NCI-H2171 (cell line): ENCODE results near the gene RBM12.

Experiments used
- DNase-seq: peaks from one replicate; lab custom pipeline; 2025; lab: John Stamatoyannopoulos, UW

The RBM12 gene

DNA sequence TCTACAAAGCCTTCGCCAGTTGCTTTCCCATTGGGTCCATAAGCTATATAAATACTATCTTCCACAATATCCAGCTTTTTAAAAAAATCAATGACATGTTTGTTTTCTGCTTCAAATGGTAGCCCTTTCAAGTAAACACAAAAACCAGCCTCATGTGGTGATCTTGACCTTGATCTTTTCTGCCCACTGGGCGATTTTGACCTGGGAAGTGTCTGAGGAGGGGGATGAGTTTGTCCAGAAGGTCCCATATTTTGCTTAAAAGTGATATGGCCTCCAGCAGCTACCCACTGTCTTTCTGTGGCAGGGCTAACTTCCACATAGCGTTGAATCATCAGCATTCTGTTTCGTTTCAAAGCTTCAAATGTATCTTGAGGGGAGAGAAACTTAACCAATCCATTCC, 10.8 kb downstream of the RBM12 start:
- no peak for DNase-seq

GRCh38 chr20:35653430-35653734, 11.3 kb downstream of the RBM12 start:
- DNase-seq = no peak

DNA sequence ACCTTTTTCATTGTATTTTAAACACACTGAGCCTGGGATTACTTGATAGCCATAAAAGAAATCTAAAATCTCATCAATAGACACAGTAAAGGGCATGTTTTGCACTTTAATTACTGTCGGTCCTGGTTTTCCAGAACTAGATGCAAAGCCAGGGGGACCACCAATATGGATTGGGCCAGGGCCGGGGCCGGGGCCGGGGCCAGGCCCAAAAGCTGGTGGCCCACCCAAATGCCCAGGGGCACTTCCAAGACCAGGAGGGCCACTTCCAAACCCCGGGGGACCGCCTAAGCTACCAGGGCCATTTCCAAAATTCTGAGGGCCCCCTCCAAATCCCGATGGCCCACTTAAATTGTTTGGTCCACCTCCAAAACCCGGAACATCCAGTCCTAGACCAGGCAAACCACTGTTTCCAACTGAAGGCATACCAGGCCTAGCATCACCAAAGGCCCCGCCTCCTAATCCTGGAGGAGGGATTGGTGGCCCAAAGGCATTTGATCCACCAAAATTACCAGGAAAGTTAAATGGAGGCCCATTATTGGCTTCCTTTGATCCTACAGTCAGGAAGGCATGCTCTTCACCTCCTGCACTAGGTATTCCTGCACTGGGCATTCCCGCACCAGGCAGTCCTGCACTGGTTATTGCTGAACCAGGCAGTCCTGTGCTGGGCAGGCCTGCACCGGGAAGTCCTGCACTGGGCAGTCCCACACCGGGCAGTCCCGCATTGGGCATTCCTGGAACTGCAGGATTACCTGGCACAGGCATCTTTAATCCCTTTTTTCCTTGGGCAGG, 11.9 kb downstream of the RBM12 start:
- no peak for DNase-seq

DNA sequence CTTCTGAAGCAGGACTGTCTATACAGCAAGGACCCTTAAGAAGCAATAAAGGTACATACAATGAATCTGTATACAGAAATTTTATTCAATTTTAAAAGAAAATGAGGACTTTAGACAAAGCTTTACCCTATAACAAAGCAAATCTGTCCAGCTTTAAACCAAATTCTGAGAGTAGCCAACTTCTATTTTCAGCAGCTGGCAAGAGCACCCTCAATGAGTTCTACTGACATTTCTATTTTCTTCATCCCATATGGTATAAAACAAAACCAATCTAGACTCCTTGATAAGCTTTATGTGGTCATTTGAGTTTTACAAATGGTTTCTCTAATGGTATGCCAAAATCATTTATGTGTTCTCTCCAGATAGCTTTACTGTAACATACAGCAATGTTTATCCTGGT, 12.7 kb downstream of the RBM12 start:
- no peak for DNase-seq

GRCh38 chr20:35650632-35651031, 14.1 kb downstream of the RBM12 start:
- no peak for DNase-seq

DNA sequence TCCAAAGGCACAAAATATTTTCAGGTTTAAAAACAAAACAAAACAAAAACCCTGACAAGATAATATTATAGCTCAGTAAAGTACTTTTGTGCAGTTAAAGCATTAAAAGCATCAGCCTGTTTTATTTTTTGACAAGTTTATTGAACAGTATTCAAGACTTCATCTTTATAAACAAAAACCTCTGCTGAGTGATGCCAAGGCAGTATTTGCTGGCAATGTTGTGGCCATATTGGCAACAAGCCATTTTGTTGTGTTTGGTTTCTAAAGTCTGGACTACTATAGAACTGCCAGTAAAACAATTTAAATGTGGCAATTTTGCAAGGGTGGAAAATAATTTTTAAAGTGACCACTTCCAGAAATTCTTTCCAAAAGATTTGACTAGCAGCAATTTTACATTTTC, 15.9 kb downstream of the RBM12 start:
- DNase-seq = no peak

GRCh38 chr20:35644806-35645205, 19.9 kb downstream of the RBM12 start:
- no peak for DNase-seq

DNA sequence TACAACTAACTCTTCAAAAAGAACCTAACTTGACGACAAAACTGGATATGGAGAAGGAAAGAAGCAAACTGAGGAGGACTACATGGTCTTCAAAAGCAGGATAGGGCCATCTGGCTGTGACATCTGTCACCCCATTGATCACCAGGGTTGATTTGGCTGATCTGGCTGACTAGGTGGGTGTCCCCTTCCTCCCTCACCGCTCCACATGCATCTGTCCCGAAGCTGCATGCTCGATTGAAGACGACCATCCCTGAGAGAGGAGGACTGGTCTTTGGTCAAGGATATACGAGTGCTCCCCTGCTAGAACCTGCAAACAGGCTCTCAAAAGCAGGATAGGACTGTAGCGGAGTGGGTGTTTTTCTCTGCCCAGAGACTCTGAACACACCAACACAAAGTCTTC, 21.7 kb downstream of the RBM12 start:
- DNase-seq = no peak

- no peak for DNase-seq
These were observed 23.0 kb downstream of the RBM12 start for GRCh38 chr20:35641743-35642142.

- DNase-seq = no peak
These were observed 24.0 kb downstream of the RBM12 start for GRCh38 chr20:35640724-35641123.

- DNase-seq = no peak
These were observed 25.9 kb downstream of the RBM12 start for GRCh38 chr20:35638751-35639150.

DNA sequence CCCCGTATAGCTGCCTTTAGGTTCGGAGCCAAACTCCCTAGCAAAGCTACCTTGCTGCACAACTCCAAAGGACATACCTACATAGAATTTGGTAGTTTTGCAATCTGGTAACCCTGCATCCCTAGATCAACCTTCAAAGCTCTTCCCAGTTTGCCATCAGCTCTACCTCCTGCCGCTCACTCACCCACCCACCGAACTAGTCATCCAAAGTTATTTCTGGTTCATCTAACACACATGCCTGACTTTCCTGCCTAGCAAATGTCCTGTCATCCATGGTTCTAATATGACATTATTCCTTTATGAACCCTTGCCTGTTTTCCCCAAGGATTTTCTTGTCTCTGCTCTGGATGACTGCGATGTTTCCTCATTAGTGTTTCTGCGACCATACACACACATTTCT, 27.4 kb downstream of the RBM12 start:
- no peak for DNase-seq

GRCh38 chr20:35636095-35636494, 28.6 kb downstream of the RBM12 start:
- DNase-seq = no peak

- DNase-seq = no peak
These were observed 29.0 kb downstream of the RBM12 start for GRCh38 chr20:35635652-35636051.

GRCh38 chr20:35632539-35633115, 32.1 kb downstream of the RBM12 start:
- DNase-seq = no peak

DNA sequence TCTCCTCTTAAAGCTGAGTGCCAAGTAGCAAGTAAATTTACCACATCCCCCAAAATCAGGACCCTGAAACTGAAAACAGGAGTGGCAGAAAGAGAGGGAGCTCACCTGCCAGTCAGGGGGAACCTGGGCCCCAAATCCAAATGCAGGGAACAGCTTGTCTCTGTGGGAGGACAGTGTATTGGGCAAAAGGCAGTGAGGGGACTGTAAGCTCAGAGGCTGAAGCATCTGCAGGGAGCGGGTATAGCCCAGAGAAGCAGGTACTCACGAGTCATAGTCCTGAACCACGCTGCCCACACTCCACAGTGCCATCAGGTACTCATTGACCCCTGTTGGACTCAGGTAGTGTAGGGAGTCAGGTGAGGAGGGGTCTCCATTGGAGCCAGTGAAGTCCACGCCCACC, 34.1 kb downstream of the RBM12 start:
- DNase-seq = no peak

DNA sequence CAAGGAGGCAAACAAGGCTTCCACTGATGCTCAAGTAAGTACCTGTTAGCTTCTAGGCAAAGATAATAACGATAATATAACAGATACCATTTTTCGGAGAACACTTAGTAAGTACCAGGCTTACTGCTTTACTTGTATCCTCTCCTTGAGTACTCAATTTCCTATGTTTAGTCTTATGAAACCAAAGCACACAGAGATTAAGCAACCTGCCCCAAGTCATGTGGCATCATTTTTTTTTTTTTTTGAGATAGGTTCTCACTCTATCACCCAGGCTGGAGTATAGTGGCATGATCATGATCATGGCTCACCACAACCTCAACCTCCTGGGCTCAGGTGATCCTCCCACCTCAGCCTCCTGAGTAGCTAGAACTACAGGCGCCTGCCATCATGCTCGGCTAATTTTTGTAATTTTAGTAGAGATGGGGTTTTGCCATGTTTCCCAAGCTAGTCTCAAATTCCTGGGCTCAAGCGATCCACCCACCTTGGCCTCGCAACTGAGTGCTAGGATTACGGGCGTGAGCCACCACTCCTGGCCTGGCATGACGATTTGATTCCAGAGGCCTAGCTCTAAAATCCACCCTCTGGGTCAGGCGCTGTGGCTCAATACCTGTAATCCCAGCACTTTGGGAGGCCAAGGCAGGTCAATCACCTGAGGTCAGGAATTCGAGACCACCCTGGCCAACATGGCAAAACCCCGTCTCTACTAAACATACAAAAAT, 35.1 kb downstream of the RBM12 start:
- DNase-seq = no peak

DNA sequence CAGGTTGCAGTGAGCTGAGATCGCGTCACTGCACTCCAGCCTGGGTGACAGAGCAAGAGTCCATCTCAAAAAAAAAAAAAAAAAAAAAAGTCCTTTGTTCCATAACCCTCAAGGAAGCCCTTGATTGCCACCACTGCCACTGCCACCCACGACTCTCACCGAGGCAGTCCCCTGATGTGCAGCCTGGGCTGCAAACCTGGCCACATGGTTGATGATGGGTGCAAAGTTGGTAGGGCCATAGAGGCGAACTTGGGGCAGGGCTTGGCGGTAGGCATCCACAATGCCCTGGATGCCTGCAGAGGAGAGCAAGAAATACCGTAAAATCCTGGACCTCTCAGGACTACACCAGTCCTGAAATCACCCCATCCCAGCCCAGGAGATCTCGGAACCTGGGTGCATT, 37.6 kb downstream of the RBM12 start:
- no peak for DNase-seq

DNA sequence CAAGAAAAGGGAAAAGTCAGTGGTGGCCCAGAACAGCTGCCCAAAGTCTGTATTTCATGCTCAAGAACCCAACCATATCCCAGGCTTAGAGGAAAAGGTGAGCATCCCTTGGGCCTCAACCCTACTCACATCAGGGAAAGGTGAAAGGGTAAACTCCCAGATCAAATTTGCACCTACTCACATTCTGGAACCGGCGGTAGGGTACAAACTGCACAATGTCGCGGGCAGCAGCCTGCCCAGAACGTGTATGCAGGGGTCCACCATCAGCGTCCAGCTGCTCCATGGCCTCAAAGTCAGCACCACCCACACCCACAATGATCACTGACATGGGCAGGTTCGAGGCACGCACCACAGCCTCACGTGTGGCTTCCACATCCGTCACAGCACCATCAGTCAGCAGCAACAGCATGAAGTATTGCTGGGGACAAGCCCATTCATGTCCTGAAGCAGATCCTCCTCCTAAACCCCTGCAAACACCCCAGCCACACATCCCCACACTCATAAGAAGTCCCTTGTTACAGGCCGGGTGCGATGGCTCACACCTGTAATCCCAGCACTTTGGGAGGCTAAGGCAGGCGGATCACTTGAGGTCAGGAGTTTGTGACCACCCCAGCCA, 38.2 kb downstream of the RBM12 start:
- no peak for DNase-seq

DNA sequence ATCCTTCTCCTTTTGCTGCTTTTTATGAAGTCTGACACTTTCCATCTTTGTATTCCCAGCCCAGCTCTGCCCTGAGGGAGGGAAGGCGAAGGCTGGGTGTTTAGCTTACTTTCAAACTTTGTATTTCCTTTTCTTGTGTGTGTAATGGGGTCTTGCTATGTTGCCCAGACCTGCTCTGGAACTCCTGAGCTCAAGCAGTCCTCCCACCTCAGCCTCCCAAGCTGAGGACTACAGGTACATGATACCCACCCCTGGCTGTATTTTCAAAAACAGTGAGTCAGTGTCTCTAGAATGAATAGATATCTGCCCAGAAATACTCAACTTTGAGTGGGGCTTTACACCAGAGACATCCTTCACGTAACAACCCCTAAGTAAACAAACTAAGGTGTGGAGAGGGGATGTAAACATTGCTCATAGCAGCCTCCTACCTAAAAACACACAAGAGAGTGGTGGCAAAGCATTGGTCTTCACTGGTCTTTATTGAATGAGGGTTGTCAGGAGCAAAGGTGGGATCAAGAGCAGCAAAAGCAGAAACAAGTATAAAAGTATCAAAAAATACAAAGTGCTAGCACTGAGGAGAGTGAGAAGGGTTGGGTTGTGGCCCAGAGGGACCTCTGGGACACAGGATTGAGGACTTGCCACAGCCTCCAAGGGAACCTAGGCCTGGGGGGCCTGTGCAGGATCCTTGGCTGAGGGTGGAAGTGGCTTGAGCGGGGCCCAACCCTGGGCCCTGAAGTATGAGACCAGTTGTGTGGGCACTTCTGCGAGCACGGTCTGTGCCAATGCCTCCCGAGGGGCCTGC, 38.9 kb downstream of the RBM12 start:
- no peak for DNase-seq

- DNase-seq = no peak
These were observed 43.1 kb downstream of the RBM12 start for GRCh38 chr20:35621560-35621946.

GRCh38 chr20:35620818-35621559, 43.7 kb downstream of the RBM12 start:
- no peak for DNase-seq
